ENCODE measurements around the gene CLOCK. TPM values are rescaled to one million over a fixed set of nuclear protein-coding genes. Genes with fewer than 3 reads are reported as not detected.

CLOCK gene
- polyA plus RNA-seq, 1 of the 3 experiments (the other 2 are of a cell fraction), result 4.2 TPM

- CTCF ChIA-PET, result interaction anchor here (0.7 kb wide), 1 partner anchor 88 kb away, joined by 3 read pairs; no protein-coding TSS in a partner anchor
- Histone ChIP-seq H3K4me3 (ENCODE audit: low read depth in 2 of 2, low read length in 1 of 2) (no peak overlapping the region), H4K20me1 (ENCODE audit: insufficient read depth) (peaks cover 89% of the 10 kb centered on the region), H3K4me2 (no peak overlapping the region), H3K79me2 (ENCODE audit: insufficient read depth) (peaks cover 96% of the 10 kb centered on the region), H3K9me3 (no peaks in the 10 kb centered on the region), H3K9ac (no peak overlapping the region), H3K27me3 (ENCODE audit: insufficient read depth) (no peaks in the 10 kb centered on the region), H3K36me3 (replicated peaks in 1 of 2; ENCODE audit: control insufficient read depth in 1 of 2, insufficient read depth in 2 of 2, low read length in 1 of 2) (peaks cover 44 to 63% of the 10 kb centered on the region in 2 experiments), H2AFZ (ENCODE audit: low read depth) (no peak overlapping the region), H3K9me2 (no peaks in the 10 kb centered on the region), H3K27ac (ENCODE audit: low read depth in 2 of 2, low read length in 1 of 2) (no peak overlapping the region), H3F3A (replicated peaks; ENCODE audit: insufficient read depth) (peaks cover 3% of the 10 kb centered on the region), H3K4me1 (ENCODE audit: control insufficient read depth in 1 of 2, insufficient read depth in 2 of 2, low read depth in 1 of 2, low read length in 1 of 2) (no peaks in the 10 kb centered on the region; a peak in 2 of 4 replicates)
- DNase-seq, result no peak
- TF ChIP-seq TAF1 (IDR thresholded peaks at IDR 0.05; ENCODE audit: borderline replicate concordance, low read depth, low read length), result no peak
- POLR2A ChIA-PET, result interaction anchor here (1.0 kb wide), 1 partner anchor 9 kb away, joined by 4 read pairs; the partner anchor contains the start of gene TMEM165
- 99% methylated on average over 3 of the region's 3 CpGs for WGBS (ENCODE audit: low lambda C conversion rate)
Observed at GRCh38 chr4:55405073-55405472, 141.6 kb downstream of the CLOCK start.

- Histone ChIP-seq H3K4me2 (peak overlapping the region; percentile 99), H3K27ac (ENCODE audit: low read depth in 2 of 2, low read length in 1 of 2) (peak overlapping the region in 1 of 2 experiments; percentile 86; a peak in 1 of 4 replicates), H2AFZ (ENCODE audit: low read depth) (no peak overlapping the region), H3K4me1 (ENCODE audit: control insufficient read depth in 1 of 2, insufficient read depth in 2 of 2, low read depth in 1 of 2, low read length in 1 of 2) (peaks cover 0 to 5% of the 10 kb centered on the region in 2 experiments; a peak in 2 of 4 replicates), H3K9me2 (no peaks in the 10 kb centered on the region), H3K9me3 (no peaks in the 10 kb centered on the region), H3K27me3 (ENCODE audit: insufficient read depth) (no peaks in the 10 kb centered on the region), H4K20me1 (ENCODE audit: insufficient read depth) (peaks cover 66% of the 10 kb centered on the region), H3F3A (replicated peaks; ENCODE audit: insufficient read depth) (peaks cover 11% of the 10 kb centered on the region), H3K4me3 (ENCODE audit: low read depth in 2 of 2, low read length in 1 of 2) (peak overlapping the region in 1 of 2 experiments; percentile 81; a peak in 1 of 4 replicates), H3K79me2 (ENCODE audit: insufficient read depth) (peaks cover 83% of the 10 kb centered on the region), H3K9ac (no peak overlapping the region), H3K36me3 (replicated peaks in 1 of 2; ENCODE audit: control insufficient read depth in 1 of 2, insufficient read depth in 2 of 2, low read length in 1 of 2) (peaks cover 18 to 47% of the 10 kb centered on the region in 2 experiments)
- ChIA-PET CTCF (interaction anchor here (1.3 kb wide), 1 partner anchor 53 kb away, joined by 7 read pairs; the partner anchor contains the start of gene SRD5A3), POLR2A (interaction anchor here (1.7 kb wide), 1 partner anchor 53 kb away, joined by 6 read pairs; the partner anchor contains the start of gene SRD5A3)
- TF ChIP-seq USF1 (IDR thresholded peaks at IDR 0.05; ENCODE audit: borderline replicate concordance, low read depth), result no peak
- TF ChIP-seq RCOR1 (IDR thresholded peaks at IDR 0.05; ENCODE audit: low read length), result no peak
- TF ChIP-seq RAD21 (IDR thresholded peaks at IDR 0.05; ENCODE audit: low read length), result no peak
- no peak for TF ChIP-seq CHD2 (IDR thresholded peaks at IDR 0.05; ENCODE audit: low read length, partially characterized antibody)
- DNase-seq, result no peak
- 91% methylated on average over 1 of the region's 1 CpG for WGBS (ENCODE audit: low lambda C conversion rate)
Observed at GRCh38 chr4:55399581-55399980, 147.1 kb downstream of the CLOCK start.

- Histone ChIP-seq H3K9me2 (no peaks in the 10 kb centered on the region), H3K27ac (ENCODE audit: low read depth in 2 of 2, low read length in 1 of 2) (peak overlapping the region; percentile 31 to 86; a peak in 2 of 4 replicates), H3K79me2 (ENCODE audit: insufficient read depth) (peaks cover 77% of the 10 kb centered on the region), H2AFZ (ENCODE audit: low read depth) (no peak overlapping the region), H4K20me1 (ENCODE audit: insufficient read depth) (peaks cover 60% of the 10 kb centered on the region), H3K9me3 (no peaks in the 10 kb centered on the region), H3K4me2 (peak overlapping the region; percentile 99), H3F3A (replicated peaks; ENCODE audit: insufficient read depth) (peaks cover 11% of the 10 kb centered on the region), H3K4me3 (ENCODE audit: low read depth in 2 of 2, low read length in 1 of 2) (peak overlapping the region; percentile 81 to 90), H3K36me3 (replicated peaks in 1 of 2; ENCODE audit: control insufficient read depth in 1 of 2, insufficient read depth in 2 of 2, low read length in 1 of 2) (peaks cover 17 to 40% of the 10 kb centered on the region in 2 experiments), H3K9ac (peak overlapping the region; percentile 98; the same call in 1 of the 2 replicates), H3K27me3 (ENCODE audit: insufficient read depth) (no peaks in the 10 kb centered on the region), H3K4me1 (ENCODE audit: control insufficient read depth in 1 of 2, insufficient read depth in 2 of 2, low read depth in 1 of 2, low read length in 1 of 2) (peaks cover 0 to 5% of the 10 kb centered on the region in 2 experiments; a peak in 2 of 4 replicates)
- WGBS (ENCODE audit: low lambda C conversion rate), result 41% methylated on average over 3 of the region's 3 CpGs
- DNase-seq, result peak; percentile 30
- POLR2A ChIA-PET, result interaction anchor here (1.7 kb wide), 1 partner anchor 53 kb away, joined by 6 read pairs; the partner anchor contains the start of gene SRD5A3
- CTCF ChIA-PET, result interaction anchor here (0.6 to 1.3 kb wide), 2 partner anchors 15 to 52 kb away, joined by 3 to 7 read pairs; partner anchors contain the start of gene SRD5A3
- no peak for TF ChIP-seq MEF2A (IDR thresholded peaks at IDR 0.05; ENCODE audit: borderline replicate concordance, low read depth)
- TF ChIP-seq YY1 (IDR thresholded peaks at IDR 0.05; ENCODE audit: low read depth), result no peak
- no peak for TF ChIP-seq FOXM1 (IDR thresholded peaks at IDR 0.05; ENCODE audit: low read depth)
- TF ChIP-seq NFIC (IDR thresholded peaks at IDR 0.05; ENCODE audit: borderline replicate concordance), result no peak
- TF ChIP-seq POLR2AphosphoS5 (IDR thresholded peaks at IDR 0.05; ENCODE audit: low read depth, low read length), result no peak
- TF ChIP-seq NRF1 (IDR thresholded peaks at IDR 0.05; ENCODE audit: low read depth, low read length), result no peak
- no peak for TF ChIP-seq EZH2phosphoT487 (IDR thresholded peaks at IDR 0.05; ENCODE audit: borderline replicate concordance, low read depth)
- TF ChIP-seq USF1 (IDR thresholded peaks at IDR 0.05; ENCODE audit: borderline replicate concordance, low read depth), result no peak
- no peak for TF ChIP-seq MXI1 (IDR thresholded peaks at IDR 0.05; ENCODE audit: low read depth, low read length)
- no peak for TF ChIP-seq JUND (IDR thresholded peaks at IDR 0.05)
- TF ChIP-seq TEAD4 (IDR thresholded peaks at IDR 0.05; ENCODE audit: borderline replicate concordance, insufficient read depth), result no peak
- TF ChIP-seq RCOR1 (IDR thresholded peaks at IDR 0.05; ENCODE audit: low read length), result no peak
- TF ChIP-seq PBX3 (IDR thresholded peaks at IDR 0.05), result no peak
Observed at GRCh38 chr4:55398966-55399365, 147.7 kb downstream of the CLOCK start.
